GM23338 (cell line): ENCODE results near the gene ANGPTL2. TPM values are rescaled to one million over a fixed set of nuclear protein-coding genes. Genes with fewer than 3 reads are reported as not detected.

Source experiments
- ATAC-seq: fragments of 200-7000 bp; cut with Tn5 transposase; 3 replicates; pipeline ENCODE4 v1.9.1; 2020
- DNase-seq: peaks from one replicate; pipeline ENCODE4 v3.0.0-alpha.2; 2015; ENCODE audit warnings: low spot score
- H2AFZ ChIP-seq: fragments of 200-600 bp; sonication (generic); 2 replicates; pipeline ENCODE4 v1.8.0; 2016; ENCODE audit warnings: antibody characterized with exemption, mild to moderate bottlenecking, moderate library complexity
- H3F3A ChIP-seq: fragments of 200-600 bp; sonication (generic); replicated peaks from 2 replicates; pipeline ENCODE4 v1.8.0; 2017; ENCODE audit warnings: antibody characterized with exemption, mixed run types, low read depth
- H3K27ac ChIP-seq: fragments of 200-600 bp; sonication (generic); 2 replicates; pipeline ENCODE4 v1.6.1; 2016; ENCODE audit warnings: low read depth
- H3K27me3 ChIP-seq: fragments of 200-600 bp; sonication (generic); 2 replicates; pipeline ENCODE4 v1.8.0; 2016; ENCODE audit warnings: mild to moderate bottlenecking, mixed run types, moderate library complexity; ENCODE audit not compliant: insufficient read depth
- H3K36me3 ChIP-seq: fragments of 200-600 bp; sonication (generic); 2 replicates; pipeline ENCODE4 v1.8.0; 2016; ENCODE audit warnings: mild to moderate bottlenecking; ENCODE audit not compliant: insufficient read depth
- H3K4me1 ChIP-seq: fragments of 200-600 bp; sonication (generic); 2 replicates; pipeline ENCODE4 v1.8.0; 2016; ENCODE audit warnings: mild to moderate bottlenecking, moderate library complexity; ENCODE audit not compliant: insufficient read depth
- H3K4me2 ChIP-seq: fragments of 200-600 bp; sonication (generic); 2 replicates; pipeline ENCODE4 v1.7.1; 2017; ENCODE audit warnings: mixed run types
- H3K4me3 ChIP-seq: fragments of 200-600 bp; sonication (generic); 2 replicates; pipeline ENCODE4 v1.6.1; 2016; ENCODE audit warnings: mixed run types
- H3K79me2 ChIP-seq: fragments of 200-600 bp; sonication (generic); replicated peaks from 2 replicates; pipeline ENCODE4 v1.8.0; 2017; ENCODE audit warnings: mild to moderate bottlenecking; ENCODE audit not compliant: insufficient read depth
- H3K9me2 ChIP-seq: fragments of 200-600 bp; sonication (generic); 2 replicates; pipeline ENCODE4 v1.8.0; 2017; ENCODE audit not compliant: insufficient read depth
- H4K20me1 ChIP-seq: fragments of 200-600 bp; sonication (generic); replicated peaks from 2 replicates; pipeline ENCODE4 v1.8.0; 2017; ENCODE audit warnings: mild to moderate bottlenecking; ENCODE audit not compliant: insufficient read depth
- H3K27ac Mint-ChIP-seq: 2 replicates; pipeline ENCODE4 v1.8.0; 2020; ENCODE audit warnings: inconsistent platforms, mild to moderate bottlenecking, moderate library complexity, mixed read lengths
- H3K27me3 Mint-ChIP-seq: 3 replicates; pipeline ENCODE4 v1.8.0; 2022; ENCODE audit warnings: low read depth, mild to moderate bottlenecking, moderate library complexity, mixed read lengths, inconsistent platforms; ENCODE audit not compliant: insufficient read depth, poor library complexity
- H3K36me3 Mint-ChIP-seq: 3 replicates; pipeline ENCODE4 v1.8.0; 2021; ENCODE audit warnings: low read depth, mild to moderate bottlenecking, inconsistent platforms, moderate library complexity, mixed read lengths
- H3K4me1 Mint-ChIP-seq: 3 replicates; pipeline ENCODE4 v1.8.0; 2020; ENCODE audit warnings: mild to moderate bottlenecking, inconsistent platforms, mixed read lengths
- H3K4me3 Mint-ChIP-seq: 3 replicates; pipeline ENCODE4 v1.8.0; 2021; ENCODE audit warnings: moderate library complexity, mild to moderate bottlenecking, inconsistent platforms, mixed read lengths
- H3K9me3 Mint-ChIP-seq: 3 replicates; pipeline ENCODE4 v1.8.0; 2020; ENCODE audit warnings: moderate library complexity, mild to moderate bottlenecking, inconsistent platforms, mixed read lengths
- CREB1 ChIP-seq: fragments of 250-450 bp; sonication (Bioruptor Pico); IDR thresholded peaks from 2 replicates; pipeline ENCODE4 v1.5.0; 2020; ENCODE audit warnings: low read depth, mild to moderate bottlenecking, moderate library complexity
- CTCF ChIP-seq, 2 experiments: fragments of 200-600 bp in 1 of 2; sonication (generic) in 1 of 2; conservative IDR thresholded peaks; 2 replicates each; pipeline versions ENCODE4 v1.5.1 to v1.6.1; 2016 to 2017; ENCODE audit warnings: antibody characterized with exemption in 2 of 2, low read depth in 2 of 2, mild to moderate bottlenecking in 2 of 2, moderate library complexity in 1 of 2
- EZH2phosphoT487 ChIP-seq: fragments of 200-600 bp; sonication (generic); IDR thresholded peaks from one replicate; pipeline ENCODE4 v1.8.1; 2018; ENCODE audit warnings: antibody characterized with exemption; ENCODE audit not compliant: unreplicated experiment
- NANOG ChIP-seq: IDR thresholded peaks from 2 replicates; pipeline ENCODE4 v1.6.1; 2016; ENCODE audit warnings: antibody characterized with exemption, borderline replicate concordance
- POLR2AphosphoS5 ChIP-seq: IDR thresholded peaks from 2 replicates; pipeline ENCODE4 v1.6.1; 2016; ENCODE audit warnings: antibody characterized with exemption, low read depth
- ZNF114 ChIP-seq: fragments of 250-450 bp; sonication (Bioruptor Pico); IDR thresholded peaks from 2 replicates; pipeline ENCODE4 v1.5.0; 2020; ENCODE audit warnings: mild to moderate bottlenecking, moderate library complexity
- ZNF462 ChIP-seq: fragments of 250-450 bp; sonication (Bioruptor Pico); IDR thresholded peaks from 2 replicates; pipeline ENCODE4 v1.5.0; 2020; ENCODE audit warnings: mild to moderate bottlenecking, moderate library complexity
- polyA plus RNA-seq: library from polyadenylated mRNA; unstranded; fragments of >200 nt; fragmentation: Nextera tagmentation; extraction: Ambion mirVana; gene quantifications from 2 replicates; pipeline ENCODE4 v1.2.1, GENCODE V29; 2016
- total RNA-seq: library from RNA; depleted of rRNA; stranded (reverse); fragments of >200 nt; shearing (Covaris generic); gene quantifications from 2 replicates; pipeline ENCODE4 v1.2.3, GENCODE V29; 2014

The ANGPTL2 gene
- total and polyA plus RNA-seq, 2 experiments from 2014 or later, result 2.9 to 5.2 TPM

GRCh38 chr9:127131871-127132270 lies 9.4 kb upstream of the ANGPTL2 start (continued):
- TF ChIP-seq ZNF462 (CRISPR knock-in tag) (no peak), POLR2AphosphoS5 (no peak), EZH2phosphoT487 (no peak), CREB1 (no peak), NANOG (no peak)

- peaks cover 42% of the 10 kb centered on the region for H3K4me1 Mint-ChIP-seq
- no peaks in the 10 kb centered on the region; the same call in 2 of the 3 replicates for H3K9me3 Mint-ChIP-seq
- Histone ChIP-seq H3K27ac (no peak overlapping the region), H3K36me3 (no peaks in the 10 kb centered on the region), H3K4me1 (peaks cover 29% of the 10 kb centered on the region), H4K20me1 (peaks cover 4% of the 10 kb centered on the region), H3K9me2 (no peaks in the 10 kb centered on the region), H3F3A (no peaks in the 10 kb centered on the region), H3K79me2 (no peaks in the 10 kb centered on the region), H2AFZ (no peak overlapping the region), H3K27me3 (no peaks in the 10 kb centered on the region), H3K4me2 (no peak overlapping the region), H3K4me3 (no peak overlapping the region)
- ATAC-seq (no peak), DNase-seq (no peak)
- no peak overlapping the region for H3K27ac Mint-ChIP-seq
- H3K4me3 Mint-ChIP-seq, result no peak overlapping the region
- peaks cover 7% of the 10 kb centered on the region for H3K27me3 Mint-ChIP-seq
- TF ChIP-seq CTCF (conservative IDR thresholded peaks at IDR 0.05; ENCODE audit: low read depth in 2 of 2) (no peak), ZNF114 (CRISPR knock-in tag) (no peak), EZH2phosphoT487 (no peak)
- H3K36me3 Mint-ChIP-seq, result no peaks in the 10 kb centered on the region
These were observed 8.5 kb upstream of the ANGPTL2 start for GRCh38 chr9:127130661-127131538.
